Measurements from ENCODE around the gene ACBD5.

DNA sequence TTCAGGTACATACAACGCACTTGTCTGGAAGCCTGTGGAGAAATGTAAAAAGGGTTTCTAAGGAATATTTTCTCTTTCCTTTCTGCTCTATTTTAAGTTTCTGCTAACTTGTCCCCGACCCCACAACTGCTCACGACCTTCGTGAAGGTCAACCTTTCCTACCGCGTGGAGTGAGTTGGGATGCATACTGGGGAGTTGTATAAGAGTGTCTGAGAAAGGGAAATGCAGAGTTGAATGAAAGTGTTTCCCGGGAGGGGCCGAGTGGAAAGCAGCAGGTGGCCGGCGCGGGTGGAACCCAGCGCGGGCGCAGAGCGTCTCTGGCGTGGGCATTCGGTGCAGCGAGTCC lies 17.9 kb upstream of the ACBD5 start:
- TF ChIP-seq, protein P1, sequence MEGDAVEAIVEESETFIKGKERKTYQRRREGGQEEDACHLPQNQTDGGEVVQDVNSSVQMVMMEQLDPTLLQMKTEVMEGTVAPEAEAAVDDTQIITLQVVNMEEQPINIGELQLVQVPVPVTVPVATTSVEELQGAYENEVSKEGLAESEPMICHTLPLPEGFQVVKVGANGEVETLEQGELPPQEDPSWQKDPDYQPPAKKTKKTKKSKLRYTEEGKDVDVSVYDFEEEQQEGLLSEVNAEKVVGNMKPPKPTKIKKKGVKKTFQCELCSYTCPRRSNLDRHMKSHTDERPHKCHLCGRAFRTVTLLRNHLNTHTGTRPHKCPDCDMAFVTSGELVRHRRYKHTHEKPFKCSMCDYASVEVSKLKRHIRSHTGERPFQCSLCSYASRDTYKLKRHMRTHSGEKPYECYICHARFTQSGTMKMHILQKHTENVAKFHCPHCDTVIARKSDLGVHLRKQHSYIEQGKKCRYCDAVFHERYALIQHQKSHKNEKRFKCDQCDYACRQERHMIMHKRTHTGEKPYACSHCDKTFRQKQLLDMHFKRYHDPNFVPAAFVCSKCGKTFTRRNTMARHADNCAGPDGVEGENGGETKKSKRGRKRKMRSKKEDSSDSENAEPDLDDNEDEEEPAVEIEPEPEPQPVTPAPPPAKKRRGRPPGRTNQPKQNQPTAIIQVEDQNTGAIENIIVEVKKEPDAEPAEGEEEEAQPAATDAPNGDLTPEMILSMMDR (IDR thresholded peaks at IDR 0.05) = no peak
- TF ChIP-seq POLR2A (IDR thresholded peaks at IDR 0.05) = no peak
- TF ChIP-seq POLR2AphosphoS5 (IDR thresholded peaks at IDR 0.05) = no peak

Data from stomach (tissue), 4 donors.